RWPE1 (cell line): Measurements from ENCODE around the gene HECW1.
"Not testable (repeated sequence)": the region's sequence is repeated elsewhere in the genome, so short reads cannot be mapped to it uniquely, and the experiment has no call there.

Experiments
- CTCF ChIA-PET: fragments of 350-600 bp; sonication (Branson Sonifier 250); formaldehyde crosslinking; extraction: SDS; loops from one replicate; lab custom pipeline; 2021; lab: Yijun Ruan, JAX
- POLR2A ChIA-PET: fragments of 400-600 bp; formaldehyde crosslinking; extraction: SDS; loops from one replicate; lab custom pipeline; 2020; ENCODE audit warnings: antibody characterized with exemption; ENCODE audit not compliant: low non-redundant PET; lab: Yijun Ruan, JAX
- DNase-seq: peaks from one replicate; pipeline ENCODE4 v3.0.0; 2012; ENCODE audit warnings: low spot score
- H3K27ac ChIP-seq: fragments of 450-650 bp; 2 replicates; pipeline ENCODE4 v1.5.1; 2017
- TF ChIP-seq, protein P1 (sequence below): fragments of 450-650 bp; conservative IDR thresholded peaks from 2 replicates; pipeline ENCODE4 v1.5.1; 2017; ENCODE audit warnings: low read depth, mild to moderate bottlenecking

HECW1 gene

DNA sequence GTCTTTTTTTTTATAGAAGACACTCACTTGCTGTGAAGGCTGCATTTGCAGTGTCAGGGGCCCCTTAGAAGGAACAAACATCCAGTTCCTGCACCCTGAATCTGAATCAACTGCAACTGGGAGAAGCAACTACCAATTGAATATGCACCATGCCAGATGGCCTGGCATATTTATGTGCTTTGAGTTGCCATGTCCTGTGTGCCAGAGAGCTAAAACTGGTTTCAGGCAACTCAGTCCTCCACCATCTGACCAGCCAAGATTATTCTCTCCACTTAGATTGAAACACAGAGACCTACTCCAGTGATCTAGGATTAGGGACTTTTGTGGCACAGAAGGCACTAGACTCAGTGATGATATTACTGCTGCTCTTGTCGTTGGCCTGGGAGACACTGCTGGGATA, 225.4 kb downstream of the HECW1 start:
- CTCF ChIA-PET: no interaction called here
- DNase-seq: no peak
- no peak overlapping the region for H3K27ac ChIP-seq
- TF ChIP-seq, protein P1, sequence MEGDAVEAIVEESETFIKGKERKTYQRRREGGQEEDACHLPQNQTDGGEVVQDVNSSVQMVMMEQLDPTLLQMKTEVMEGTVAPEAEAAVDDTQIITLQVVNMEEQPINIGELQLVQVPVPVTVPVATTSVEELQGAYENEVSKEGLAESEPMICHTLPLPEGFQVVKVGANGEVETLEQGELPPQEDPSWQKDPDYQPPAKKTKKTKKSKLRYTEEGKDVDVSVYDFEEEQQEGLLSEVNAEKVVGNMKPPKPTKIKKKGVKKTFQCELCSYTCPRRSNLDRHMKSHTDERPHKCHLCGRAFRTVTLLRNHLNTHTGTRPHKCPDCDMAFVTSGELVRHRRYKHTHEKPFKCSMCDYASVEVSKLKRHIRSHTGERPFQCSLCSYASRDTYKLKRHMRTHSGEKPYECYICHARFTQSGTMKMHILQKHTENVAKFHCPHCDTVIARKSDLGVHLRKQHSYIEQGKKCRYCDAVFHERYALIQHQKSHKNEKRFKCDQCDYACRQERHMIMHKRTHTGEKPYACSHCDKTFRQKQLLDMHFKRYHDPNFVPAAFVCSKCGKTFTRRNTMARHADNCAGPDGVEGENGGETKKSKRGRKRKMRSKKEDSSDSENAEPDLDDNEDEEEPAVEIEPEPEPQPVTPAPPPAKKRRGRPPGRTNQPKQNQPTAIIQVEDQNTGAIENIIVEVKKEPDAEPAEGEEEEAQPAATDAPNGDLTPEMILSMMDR: no peak
- POLR2A ChIA-PET: no interaction called here

DNA sequence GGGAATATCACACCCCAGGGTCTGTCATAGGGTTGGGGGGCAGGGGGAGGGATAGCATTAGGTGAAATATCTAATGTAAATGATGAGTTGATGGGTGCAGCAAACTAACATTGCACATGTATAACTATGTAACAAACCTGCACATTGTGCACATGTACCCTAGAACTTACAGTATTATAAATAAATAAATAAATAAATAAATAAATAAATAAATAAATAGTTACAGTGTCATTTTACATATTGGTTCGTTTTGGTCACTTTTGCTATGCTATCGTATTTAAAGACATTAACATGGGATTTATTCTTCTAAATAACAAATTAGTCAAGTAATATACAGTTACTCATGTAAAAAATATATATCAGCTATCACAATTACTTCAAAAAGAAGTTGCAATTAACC, 228.7 kb downstream of the HECW1 start:
- TF ChIP-seq, protein P1: no peak
- no peak overlapping the region for H3K27ac ChIP-seq
- CTCF ChIA-PET: no interaction called here
- no peak for DNase-seq
- POLR2A ChIA-PET: no interaction called here

DNA sequence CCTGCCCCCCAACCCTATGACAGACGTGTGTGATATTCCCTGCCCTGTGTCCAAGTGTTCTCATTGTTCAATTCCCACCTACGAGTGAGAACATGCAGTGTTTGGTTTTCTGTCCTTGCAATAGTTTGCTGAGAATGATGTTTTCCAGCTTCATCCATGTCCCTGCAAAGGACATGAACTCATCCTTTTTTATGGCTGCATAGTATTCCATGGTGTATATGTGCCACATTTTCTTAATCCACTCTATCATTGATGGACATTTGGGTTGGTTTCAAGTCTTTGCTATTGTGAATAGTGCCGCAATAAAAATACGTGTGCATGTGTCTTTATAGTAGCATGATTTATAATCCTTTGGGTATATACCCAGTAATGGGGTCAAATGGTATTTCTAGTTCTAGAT, 231.0 kb downstream of the HECW1 start:
- CTCF ChIA-PET, POLR2A ChIA-PET, H3K27ac ChIP-seq, DNase-seq: not testable (repeated sequence)

DNA sequence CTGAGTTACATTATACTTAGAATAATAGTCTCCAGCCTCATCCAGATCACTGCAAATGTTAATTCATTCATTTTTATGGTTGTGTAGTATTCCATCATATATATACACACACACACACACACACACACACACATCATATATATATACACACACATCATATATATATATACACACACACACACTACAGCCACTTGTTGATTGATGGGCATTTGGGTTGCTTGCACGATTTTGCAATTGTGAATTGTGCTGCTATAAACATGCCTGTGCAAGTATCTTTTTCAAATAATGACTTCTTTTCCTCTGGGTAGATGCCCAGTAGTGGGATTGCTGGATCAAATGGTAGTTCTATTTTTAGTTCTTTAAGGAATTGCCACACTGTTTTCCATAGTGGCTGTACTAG, 233.2 kb downstream of the HECW1 start:
- DNase-seq, POLR2A ChIA-PET, CTCF ChIA-PET, H3K27ac ChIP-seq: not testable (repeated sequence)

DNA sequence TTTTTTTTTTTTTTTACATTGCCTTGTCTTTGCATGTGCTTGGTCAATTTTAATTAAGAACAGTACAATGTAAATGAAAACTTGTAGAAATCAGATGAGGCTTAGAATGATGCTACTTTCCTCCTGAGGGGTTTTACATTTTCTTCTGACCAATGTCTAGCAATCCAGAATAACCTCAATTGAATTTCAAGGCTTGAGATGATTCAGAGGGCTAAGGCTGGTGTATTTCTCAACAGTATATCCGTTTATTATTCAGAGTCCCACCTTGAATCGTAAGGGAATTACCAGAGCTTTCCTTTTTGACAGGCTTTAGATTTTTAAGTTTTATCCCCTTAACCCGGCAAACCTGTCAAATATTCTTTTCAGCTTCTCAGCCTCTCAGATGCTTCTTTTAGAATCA, 239.2 kb downstream of the HECW1 start:
- DNase-seq: no peak
- ChIA-PET POLR2A (no interaction called here), CTCF (interaction anchor here (0.6 kb wide), 1 partner anchor 600 kb away, joined by 3 read pairs; no protein-coding TSS in a partner anchor)
- TF ChIP-seq, protein P1: no peak
- H3K27ac ChIP-seq: no peak overlapping the region

DNA sequence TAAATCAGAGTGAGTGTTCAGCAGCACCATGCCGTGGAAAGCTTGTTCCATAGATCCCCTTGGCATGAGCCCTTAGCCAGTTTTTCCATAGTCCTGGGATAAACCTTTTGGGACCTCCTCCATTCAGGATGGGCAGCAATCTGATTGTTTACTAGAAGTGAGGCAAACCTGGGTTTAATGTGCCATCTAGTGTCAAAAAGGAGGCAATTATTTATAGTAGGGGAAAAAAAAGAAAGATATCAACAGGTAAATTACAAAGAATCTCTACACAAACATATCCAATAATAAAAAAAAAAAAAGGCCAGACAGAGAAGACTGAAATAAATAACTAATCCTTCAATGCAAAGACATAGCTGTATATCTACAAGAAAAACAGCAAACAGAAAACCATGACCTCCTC, 241.5 kb downstream of the HECW1 start:
- POLR2A ChIA-PET: no interaction called here
- TF ChIP-seq, protein P1: no peak
- DNase-seq: no peak
- CTCF ChIA-PET: no interaction called here
- H3K27ac ChIP-seq: no peak overlapping the region

DNA sequence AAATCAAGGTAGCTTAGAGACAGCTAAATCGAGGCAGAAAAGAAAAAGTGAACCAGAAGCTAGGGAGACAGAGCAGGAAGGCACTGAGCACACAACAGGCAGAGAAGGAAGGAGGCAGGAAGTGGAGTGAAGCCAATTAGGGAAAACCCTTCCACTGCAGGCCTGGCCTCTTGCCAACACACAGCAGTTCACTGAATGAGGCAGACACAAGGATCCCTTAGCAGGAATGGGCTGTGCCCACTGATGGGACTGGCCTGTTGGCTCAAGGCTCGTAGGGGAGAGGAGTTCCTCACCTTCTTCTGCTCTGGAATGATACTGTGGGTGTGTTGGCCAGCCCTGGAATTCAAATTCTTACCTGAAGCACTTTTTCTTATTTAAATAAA, 250.2 kb downstream of the HECW1 start:
- peak overlapping the region; percentile 49 for H3K27ac ChIP-seq
- DNase-seq: no peak
- TF ChIP-seq, protein P1: no peak
- CTCF ChIA-PET: no interaction called here
- POLR2A ChIA-PET: no interaction called here
